CD4-positive, alpha-beta T cell treated with Interleukin-4 for 4 hours (primary cell): ENCODE measurements around the gene PCDHB2.
A peak's percentile ranks its signal among the peaks of the same experiment; 100 is the strongest.
"Not testable (repeated sequence)": the region's sequence is repeated elsewhere in the genome, so short reads cannot be mapped to it uniquely, and the experiment has no call there.

Source experiments
- DNase-seq: peaks from one replicate; pipeline ENCODE4 v3.0.0-alpha.2; 2020

Gene PCDHB2

GRCh38 chr5:141094481-141095262 is at the start of gene PCDHB2:
PCDHB2 (plus strand) TSS chr5:141094615; CDS start chr5:141094791, 176 bp downstream.
- no peak for DNase-seq

- DNase-seq, result no peak
Measured at GRCh38 chr5:141050622-141051520, 43.5 kb upstream of the PCDHB2 start, which contains the start of gene PCDHB1. PCDHB1 (plus strand) TSS chr5:141051374; CDS start chr5:141051471, 97 bp downstream.

- no peak for DNase-seq
Measured at GRCh38 chr5:141051521-141051866, 42.9 kb upstream of the PCDHB2 start.

- no peak for DNase-seq
Measured at GRCh38 chr5:141077826-141078225, 16.6 kb upstream of the PCDHB2 start.

GRCh38 chr5:141082228-141082627 is 12.2 kb upstream of the PCDHB2 start:
- DNase-seq, result no peak

GRCh38 chr5:141084487-141084989 is 9.9 kb upstream of the PCDHB2 start:
- DNase-seq, result peak; percentile 36

GRCh38 chr5:141095263-141095641 is 837 bp downstream of the PCDHB2 start:
- no peak for DNase-seq

- DNase-seq, result not testable (repeated sequence)
Measured at GRCh38 chr5:141096181-141096580, 1.8 kb downstream of the PCDHB2 start.

GRCh38 chr5:141096586-141096985 is 2.2 kb downstream of the PCDHB2 start:
- not testable (repeated sequence) for DNase-seq

GRCh38 chr5:141100243-141100805 is 5.9 kb downstream of the PCDHB2 start, which contains the start of gene PCDHB3:
PCDHB3 (plus strand) TSS chr5:141100473; CDS start chr5:141100650, 177 bp downstream.
- DNase-seq, result no peak

- DNase-seq, result no peak
Measured at GRCh38 chr5:141101059-141101458, 6.6 kb downstream of the PCDHB2 start.

- not testable (repeated sequence) for DNase-seq
Measured at GRCh38 chr5:141102070-141102469, 7.7 kb downstream of the PCDHB2 start.

GRCh38 chr5:141102471-141102870 is 8.1 kb downstream of the PCDHB2 start:
- not testable (repeated sequence) for DNase-seq

- DNase-seq, result no peak
Measured at GRCh38 chr5:141105350-141105749, 10.9 kb downstream of the PCDHB2 start.

GRCh38 chr5:141119250-141119649 is 24.8 kb downstream of the PCDHB2 start:
- no peak for DNase-seq

- no peak for DNase-seq
Measured at GRCh38 chr5:141121563-141121962, 27.1 kb downstream of the PCDHB2 start, which contains the start of gene PCDHB4. PCDHB4 (plus strand) TSS chr5:141121818; CDS start chr5:141121999, 181 bp downstream.

GRCh38 chr5:141121985-141122384 is 27.6 kb downstream of the PCDHB2 start:
- no peak for DNase-seq

- not testable (repeated sequence) for DNase-seq
Measured at GRCh38 chr5:141123396-141124135, 29.2 kb downstream of the PCDHB2 start.

- DNase-seq, result no peak
Measured at GRCh38 chr5:141127305-141127704, 32.9 kb downstream of the PCDHB2 start.

- no peak for DNase-seq
Measured at GRCh38 chr5:141135030-141135717, 40.8 kb downstream of the PCDHB2 start, which contains the start of gene PCDHB5. PCDHB5 (plus strand) TSS chr5:141135206; CDS start chr5:141135435, 229 bp downstream.

- no peak for DNase-seq
Measured at GRCh38 chr5:141135718-141136266, 41.4 kb downstream of the PCDHB2 start.
